SK-N-MC (cell line): ENCODE results near the gene BCL11B.

Source experiments
- EZH2 ChIP-seq: fragments of 200-600 bp; sonication (generic); IDR thresholded peaks from one replicate; pipeline ENCODE4 v1.6.1; 2017; ENCODE audit warnings: antibody characterized with exemption
- FOXP2 ChIP-seq: optimal IDR thresholded peaks from 2 replicates; pipeline ENCODE3; 2011; ENCODE audit warnings: mild to moderate bottlenecking, moderate library complexity; ENCODE audit not compliant: insufficient read depth; ENCODE audit errors: extremely low read length, control extremely low read depth
- POLR2AphosphoS5 ChIP-seq: IDR thresholded peaks from 2 replicates; pipeline ENCODE4 v1.6.1; 2012; ENCODE audit warnings: mild to moderate bottlenecking, low read depth, low read length, borderline replicate concordance

GRCh38 chr14:99189201-99189801, 82.7 kb downstream of the BCL11B start:
- TF ChIP-seq POLR2AphosphoS5 (no peak), EZH2 (no peak), FOXP2 (no peak)
